ENCODE measurements around the gene MACROD2.

MACROD2 gene

DNA sequence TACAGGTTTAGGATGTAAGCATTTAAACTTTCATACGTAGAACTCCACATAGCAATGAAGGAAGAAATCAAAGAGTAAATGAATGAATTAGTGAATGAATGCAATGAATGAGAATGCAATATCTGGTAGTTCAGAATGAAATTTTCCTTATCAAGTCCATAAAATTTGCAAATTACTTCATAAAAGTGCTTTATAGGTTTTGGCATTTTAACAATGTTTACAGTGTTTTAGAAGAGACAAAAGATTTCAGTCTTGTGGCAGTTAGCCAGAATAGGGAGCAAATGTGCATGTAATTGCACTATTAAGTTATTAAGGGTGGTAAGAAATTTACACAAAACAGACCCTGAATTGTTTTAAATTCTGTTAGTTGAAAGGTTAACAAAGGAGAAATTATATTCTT lies 1081.5 kb downstream of the MACROD2 start:
- in situ Hi-C loops (cut with MboI; ENCODE audit: low sequenced_read_pairs) = no loop called here
- Histone ChIP-seq H3K4me1 (no peaks in the 10 kb centered on the region), H3K4me3 (no peak overlapping the region)

DNA sequence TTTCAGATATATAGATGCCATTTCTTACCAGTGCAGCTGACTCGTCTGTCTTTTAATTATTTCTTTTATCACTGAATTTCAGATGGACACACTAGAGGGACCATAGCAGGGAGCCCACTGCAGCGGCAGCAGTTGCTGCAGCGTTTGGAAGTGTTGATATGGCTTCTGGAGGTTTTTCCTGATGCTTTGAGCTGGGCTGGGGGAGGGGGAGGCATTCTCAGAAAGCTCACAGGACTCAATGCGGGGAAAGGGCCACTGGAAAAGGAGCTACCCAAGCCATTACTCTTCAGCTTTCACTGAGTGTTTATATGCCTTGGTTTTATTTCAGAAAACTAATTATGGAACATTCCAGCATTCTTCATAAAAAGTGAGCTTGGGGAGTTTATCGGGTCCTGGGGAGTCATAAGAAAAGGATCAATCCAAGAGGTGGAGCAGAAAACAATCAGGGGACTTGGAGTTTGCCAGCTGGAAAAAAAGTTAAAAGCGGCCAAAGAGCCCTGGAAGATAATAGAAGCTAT lies 1082.5 kb downstream of the MACROD2 start:
- Histone ChIP-seq H3K36me3 (replicated peaks) (no peaks in the 10 kb centered on the region), H3K27me3 (ENCODE audit: low read depth) (no peaks in the 10 kb centered on the region), H3K9me3 (no peaks in the 10 kb centered on the region), H3K4me3 (no peak overlapping the region), H3K4me1 (no peaks in the 10 kb centered on the region)
- DNase-seq (ENCODE audit: low spot score in 2 of 2) = no peak
- in situ Hi-C loops (cut with MboI; ENCODE audit: low sequenced_read_pairs) = no loop called here

More for the DNA sequence above, 1081.5 kb downstream of the MACROD2 start:
- DNase-seq (ENCODE audit: low spot score in 2 of 2) = no peak
- Histone ChIP-seq H3K27me3 (ENCODE audit: low read depth) (no peaks in the 10 kb centered on the region), H3K9me3 (no peaks in the 10 kb centered on the region), H3K36me3 (replicated peaks) (no peaks in the 10 kb centered on the region)

DNA sequence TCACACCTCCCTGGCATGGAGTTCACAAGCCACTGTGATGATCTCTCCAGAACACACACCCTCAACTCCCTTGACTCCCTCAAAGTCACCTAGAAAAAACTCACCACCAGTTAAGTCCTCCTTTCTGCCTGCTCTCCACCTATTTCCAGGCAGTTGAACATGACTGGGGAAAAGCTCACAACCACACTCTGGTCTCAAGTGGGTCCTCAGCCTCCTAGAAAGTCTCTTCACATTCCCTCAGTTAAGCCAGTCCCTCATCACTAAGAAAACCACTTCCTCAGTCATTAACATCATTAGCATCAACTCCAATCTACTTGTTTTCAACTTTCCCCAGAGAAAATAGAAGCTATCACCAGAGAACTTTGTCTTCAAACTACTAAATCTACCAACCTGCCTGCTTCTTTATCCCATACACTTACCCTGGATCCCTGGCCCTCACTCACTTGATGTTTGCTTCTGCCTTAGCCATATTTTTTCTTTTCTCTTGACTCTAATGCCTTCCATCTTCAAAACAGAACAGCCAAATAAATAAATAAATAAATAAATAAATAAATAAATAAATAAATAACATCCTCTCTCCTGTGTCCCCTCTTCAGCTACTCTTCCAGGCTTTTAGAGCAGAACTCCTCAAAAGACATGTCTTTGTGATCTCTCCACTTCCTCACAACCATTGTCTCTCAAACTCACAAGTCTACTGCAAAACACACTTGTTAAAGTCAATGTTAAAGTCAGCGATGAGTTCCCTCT lies 1084.5 kb downstream of the MACROD2 start:
- Histone ChIP-seq H3K36me3 (replicated peaks) (no peaks in the 10 kb centered on the region), H3K4me3 (no peak overlapping the region), H3K4me1 (no peaks in the 10 kb centered on the region), H3K27me3 (ENCODE audit: low read depth) (no peaks in the 10 kb centered on the region), H3K9me3 (no peaks in the 10 kb centered on the region)
- no peak for DNase-seq (ENCODE audit: low spot score in 2 of 2)
- in situ Hi-C loops (cut with MboI; ENCODE audit: low sequenced_read_pairs) = no loop called here

DNA sequence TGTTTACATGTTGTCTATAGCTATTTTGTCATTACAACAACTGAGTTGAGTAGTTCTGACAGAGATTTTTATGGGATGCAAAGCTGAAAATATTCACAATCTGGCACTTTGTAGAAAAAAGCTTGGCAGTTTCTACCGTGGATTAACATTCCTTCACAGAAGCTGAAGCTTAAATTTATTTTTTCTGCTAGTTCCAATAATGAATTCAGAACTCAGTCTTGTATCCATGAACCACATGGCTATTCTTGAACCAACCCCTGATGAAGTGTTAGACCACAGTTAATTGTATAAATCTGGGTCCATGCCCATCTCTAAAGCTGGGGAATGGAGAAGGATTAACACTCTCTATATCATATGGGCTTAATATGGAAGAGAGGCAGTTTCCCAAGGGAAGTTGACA lies 1085.9 kb downstream of the MACROD2 start:
- H3K27me3 ChIP-seq (ENCODE audit: low read depth) = no peaks in the 10 kb centered on the region
- in situ Hi-C loops (cut with MboI; ENCODE audit: low sequenced_read_pairs) = no loop called here
- no peaks in the 10 kb centered on the region for H3K36me3 ChIP-seq (replicated peaks)
- no peaks in the 10 kb centered on the region for H3K4me1 ChIP-seq
- DNase-seq (ENCODE audit: low spot score in 2 of 2) = no peak
- H3K4me3 ChIP-seq = no peak overlapping the region
- H3K9me3 ChIP-seq = no peaks in the 10 kb centered on the region

DNA sequence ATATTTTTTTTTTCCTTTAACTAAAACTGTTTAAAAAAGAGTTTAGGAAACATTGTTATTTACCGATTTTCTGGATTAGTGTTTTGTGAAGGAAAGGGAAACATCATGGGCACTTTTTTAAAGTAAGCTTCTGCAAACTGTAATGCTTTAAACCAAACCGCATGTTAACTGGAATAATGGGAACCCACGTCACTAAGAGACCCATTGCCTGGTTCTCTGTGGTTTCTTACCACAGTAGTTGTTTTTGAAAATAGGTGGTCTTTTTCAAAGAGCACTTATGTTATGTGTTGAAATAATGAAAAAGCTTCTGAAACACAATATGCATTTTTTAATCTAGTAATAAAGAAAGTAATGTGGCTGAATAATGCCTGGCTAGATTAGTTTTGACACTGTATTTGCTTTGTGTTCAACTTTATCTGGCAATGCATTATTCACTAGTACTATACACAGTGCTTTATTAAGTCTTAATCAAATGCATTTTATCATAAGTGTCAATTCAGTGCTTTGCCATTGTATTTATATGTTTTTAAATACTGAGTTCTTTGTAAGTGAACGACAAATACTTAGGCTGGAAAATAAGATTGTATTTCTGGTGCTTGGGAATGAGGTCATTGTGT lies 1096.2 kb downstream of the MACROD2 start:
- in situ Hi-C loops (cut with MboI; ENCODE audit: low sequenced_read_pairs) = no loop called here
- Histone ChIP-seq H3K27me3 (ENCODE audit: low read depth) (no peaks in the 10 kb centered on the region), H3K36me3 (replicated peaks) (no peaks in the 10 kb centered on the region), H3K4me1 (no peaks in the 10 kb centered on the region), H3K9me3 (no peaks in the 10 kb centered on the region), H3K4me3 (no peak overlapping the region)
- no peak for DNase-seq (ENCODE audit: low spot score in 2 of 2)

DNA sequence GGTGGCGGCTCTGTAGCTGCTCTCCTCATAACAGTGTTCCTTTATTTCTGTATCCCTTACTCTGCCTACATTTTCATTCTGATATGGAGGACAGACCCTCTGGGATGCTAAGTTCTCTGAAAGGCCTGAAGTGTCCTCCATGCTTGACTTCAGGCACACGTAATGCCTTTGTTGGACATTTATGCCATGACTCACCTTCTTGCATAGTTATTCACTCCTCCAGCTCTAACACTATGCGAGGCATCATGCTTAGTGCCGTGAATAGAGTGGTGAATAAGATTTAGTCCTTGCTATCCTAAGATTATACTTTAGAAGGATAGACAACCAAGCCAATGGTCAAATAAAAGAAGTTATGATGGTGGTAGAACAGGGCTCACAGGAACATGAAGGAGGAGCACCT lies 1103.0 kb downstream of the MACROD2 start:
- no peak for DNase-seq (ENCODE audit: low spot score in 2 of 2)
- in situ Hi-C loops (cut with MboI; ENCODE audit: low sequenced_read_pairs) = no loop called here
- H3K27me3 ChIP-seq (ENCODE audit: low read depth) = no peaks in the 10 kb centered on the region
- H3K36me3 ChIP-seq (replicated peaks) = no peaks in the 10 kb centered on the region
- H3K9me3 ChIP-seq = no peaks in the 10 kb centered on the region
- H3K4me3 ChIP-seq = no peak overlapping the region
- H3K4me1 ChIP-seq = no peaks in the 10 kb centered on the region

DNA sequence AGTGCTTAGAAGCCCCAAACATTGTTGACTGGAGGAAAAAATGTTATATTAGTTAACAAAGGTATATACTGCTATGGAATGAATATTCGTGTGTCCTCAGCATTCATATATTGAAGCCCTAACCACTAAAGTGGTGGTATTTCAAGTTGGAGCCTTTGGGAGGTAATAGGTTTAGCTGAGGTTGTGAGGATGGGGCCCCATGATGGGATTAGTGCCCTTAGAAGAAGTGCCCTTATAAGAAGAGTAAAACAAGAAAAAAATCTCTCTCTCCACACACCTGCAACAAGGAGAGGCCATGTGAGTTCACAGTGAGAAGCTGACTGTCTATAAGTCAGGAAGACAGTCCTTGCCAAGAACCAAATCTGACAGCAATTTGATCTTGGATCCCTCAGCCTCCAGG lies 1103.8 kb downstream of the MACROD2 start:
- in situ Hi-C loops (cut with MboI; ENCODE audit: low sequenced_read_pairs) = no loop called here
- DNase-seq (ENCODE audit: low spot score in 2 of 2) = no peak
- H3K36me3 ChIP-seq (replicated peaks) = no peaks in the 10 kb centered on the region
- H3K4me1 ChIP-seq = no peaks in the 10 kb centered on the region
- H3K9me3 ChIP-seq = no peaks in the 10 kb centered on the region
- H3K27me3 ChIP-seq (ENCODE audit: low read depth) = no peaks in the 10 kb centered on the region
- no peak overlapping the region for H3K4me3 ChIP-seq

DNA sequence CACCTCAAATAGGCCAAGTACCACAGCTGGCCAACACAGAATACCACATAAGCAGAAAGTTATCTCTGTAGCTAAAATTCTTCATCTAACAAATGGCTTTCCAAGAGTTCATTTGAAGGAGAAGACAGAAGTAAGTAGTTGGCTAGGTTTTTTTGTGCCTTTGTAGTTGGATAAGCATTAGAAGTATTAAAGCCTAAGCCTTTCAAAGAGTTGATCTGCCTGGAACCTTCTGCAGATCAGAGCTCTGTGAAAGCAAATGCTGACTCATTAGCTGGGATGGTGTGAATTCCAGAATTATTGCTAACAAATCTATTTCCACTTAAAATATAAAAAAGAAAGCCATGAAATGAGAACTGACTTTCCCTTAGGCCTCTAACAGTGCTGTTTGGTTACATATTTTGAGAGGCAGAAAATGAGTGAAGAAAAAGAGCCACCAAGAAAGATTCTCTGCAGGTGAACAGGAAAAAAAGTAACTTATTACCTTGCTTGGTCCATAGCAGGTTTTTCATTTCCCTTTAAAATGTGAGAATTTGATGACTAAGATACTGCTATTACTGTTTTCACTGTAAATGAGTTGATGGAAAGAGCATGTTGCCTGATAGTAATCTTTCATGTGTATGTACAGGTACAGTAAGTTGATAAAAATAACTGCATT lies 1105.3 kb downstream of the MACROD2 start:
- no peaks in the 10 kb centered on the region for H3K9me3 ChIP-seq
- no peaks in the 10 kb centered on the region for H3K27me3 ChIP-seq (ENCODE audit: low read depth)
- in situ Hi-C loops (cut with MboI; ENCODE audit: low sequenced_read_pairs) = no loop called here
- H3K36me3 ChIP-seq (replicated peaks) = no peaks in the 10 kb centered on the region
- DNase-seq (ENCODE audit: low spot score in 2 of 2) = no peak
- H3K4me1 ChIP-seq = no peaks in the 10 kb centered on the region
- H3K4me3 ChIP-seq = no peak overlapping the region

DNA sequence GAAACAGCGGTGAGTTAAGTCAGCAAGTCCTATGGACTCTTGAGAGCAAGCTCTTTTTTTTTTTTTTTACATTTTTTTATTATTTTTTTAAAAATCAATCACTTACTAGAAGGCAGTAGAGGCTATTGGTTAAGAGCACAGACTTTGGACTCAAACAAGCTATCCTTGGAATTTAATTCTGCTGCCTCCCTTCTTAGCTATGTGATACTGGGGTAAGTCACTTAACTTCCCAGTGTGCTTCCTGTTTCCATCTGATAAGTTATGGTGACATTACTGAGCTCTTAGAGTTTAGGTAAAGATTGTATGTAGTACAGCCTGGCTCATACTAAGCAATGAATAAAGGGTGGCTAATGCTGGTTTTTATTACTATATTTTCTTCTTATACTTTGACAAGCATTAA lies 1112.6 kb downstream of the MACROD2 start:
- in situ Hi-C loops (cut with MboI; ENCODE audit: low sequenced_read_pairs) = no loop called here
- H3K27me3 ChIP-seq (ENCODE audit: low read depth) = no peaks in the 10 kb centered on the region
- H3K4me3 ChIP-seq = no peak overlapping the region
- H3K36me3 ChIP-seq (replicated peaks) = no peaks in the 10 kb centered on the region
- no peaks in the 10 kb centered on the region for H3K9me3 ChIP-seq
- DNase-seq (ENCODE audit: low spot score in 2 of 2) = no peak
- H3K4me1 ChIP-seq = no peaks in the 10 kb centered on the region

DNA sequence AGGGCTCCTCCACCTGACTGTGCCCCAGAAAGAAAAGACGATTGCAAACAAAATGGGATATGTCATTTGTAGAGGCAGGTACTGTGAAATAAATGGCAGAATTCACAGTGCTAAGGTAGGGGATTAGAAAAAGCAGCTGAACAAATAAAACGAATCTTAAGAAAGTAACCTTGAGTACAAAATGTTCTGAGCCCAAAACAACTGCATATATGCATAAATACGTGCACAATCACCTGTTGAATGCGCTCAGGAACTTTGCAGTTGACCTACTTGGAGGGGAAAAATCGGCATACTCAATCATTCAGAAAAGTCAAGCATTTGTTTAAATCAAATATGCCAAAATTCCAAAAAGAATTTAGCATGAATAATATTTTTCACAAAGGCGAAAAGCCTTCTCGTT lies 1114.2 kb downstream of the MACROD2 start:
- no peaks in the 10 kb centered on the region for H3K27me3 ChIP-seq (ENCODE audit: low read depth)
- no peaks in the 10 kb centered on the region for H3K36me3 ChIP-seq (replicated peaks)
- no peak for DNase-seq (ENCODE audit: low spot score in 2 of 2)
- in situ Hi-C loops (cut with MboI; ENCODE audit: low sequenced_read_pairs) = no loop called here
- no peak overlapping the region for H3K4me3 ChIP-seq
- H3K4me1 ChIP-seq = no peaks in the 10 kb centered on the region
- H3K9me3 ChIP-seq = no peaks in the 10 kb centered on the region

DNA sequence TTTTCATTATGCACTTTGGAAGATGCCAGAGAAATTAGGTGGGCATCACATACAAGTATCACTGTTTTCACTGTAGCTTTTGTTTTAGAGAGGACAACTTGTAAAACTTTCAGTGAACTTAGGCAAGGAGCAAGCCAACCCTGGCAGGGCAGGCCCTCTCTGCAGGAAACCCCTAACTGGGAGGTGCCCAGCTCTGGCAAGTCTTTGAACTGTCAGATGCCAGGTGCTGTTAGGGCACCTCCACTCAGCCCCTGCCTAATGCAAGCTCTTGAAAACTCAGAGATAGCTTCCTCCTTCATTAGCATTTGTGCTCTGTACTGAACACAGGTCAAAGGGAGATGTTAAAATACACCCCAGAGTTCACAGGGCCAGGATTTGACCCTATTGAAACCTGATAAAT lies 1116.3 kb downstream of the MACROD2 start:
- no peaks in the 10 kb centered on the region for H3K4me1 ChIP-seq
- in situ Hi-C loops (cut with MboI; ENCODE audit: low sequenced_read_pairs) = no loop called here
- DNase-seq (ENCODE audit: low spot score in 2 of 2) = no peak
- H3K27me3 ChIP-seq (ENCODE audit: low read depth) = no peaks in the 10 kb centered on the region
- no peaks in the 10 kb centered on the region for H3K36me3 ChIP-seq (replicated peaks)
- no peaks in the 10 kb centered on the region for H3K9me3 ChIP-seq
- no peak overlapping the region for H3K4me3 ChIP-seq

DNA sequence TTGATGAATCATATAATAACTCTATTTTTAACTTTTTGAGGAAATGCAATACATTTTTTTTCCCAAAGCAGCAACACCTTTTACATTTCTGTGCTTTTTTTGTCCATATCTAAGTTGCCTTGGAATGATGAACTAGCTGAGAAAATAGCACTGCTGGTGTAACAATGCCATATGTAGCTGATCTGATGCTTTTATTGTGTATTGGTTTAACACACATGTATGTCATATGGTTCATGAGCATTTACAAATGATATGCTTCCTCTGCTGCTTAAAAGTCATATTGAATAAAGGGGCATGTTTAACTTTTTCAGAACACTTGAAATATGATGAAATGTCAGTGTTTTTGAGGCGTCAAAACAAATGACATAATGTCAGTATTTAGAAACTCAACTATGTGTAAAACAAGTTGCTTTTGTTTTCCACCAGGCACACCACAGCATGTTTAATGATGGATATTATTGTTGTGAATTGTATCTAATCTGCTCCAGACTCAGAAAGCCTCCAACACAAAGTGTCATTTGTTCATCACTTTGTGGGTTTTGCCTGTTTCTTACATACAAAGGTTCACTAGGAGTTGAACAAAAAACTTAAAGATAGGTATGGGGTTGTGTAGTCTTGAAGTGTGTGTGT lies 1117.9 kb downstream of the MACROD2 start:
- H3K27me3 ChIP-seq (ENCODE audit: low read depth) = no peaks in the 10 kb centered on the region
- in situ Hi-C loops (cut with MboI; ENCODE audit: low sequenced_read_pairs) = no loop called here
- no peaks in the 10 kb centered on the region for H3K36me3 ChIP-seq (replicated peaks)
- no peak overlapping the region for H3K4me3 ChIP-seq
- H3K4me1 ChIP-seq = no peaks in the 10 kb centered on the region
- DNase-seq (ENCODE audit: low spot score in 2 of 2) = no peak
- H3K9me3 ChIP-seq = no peaks in the 10 kb centered on the region

DNA sequence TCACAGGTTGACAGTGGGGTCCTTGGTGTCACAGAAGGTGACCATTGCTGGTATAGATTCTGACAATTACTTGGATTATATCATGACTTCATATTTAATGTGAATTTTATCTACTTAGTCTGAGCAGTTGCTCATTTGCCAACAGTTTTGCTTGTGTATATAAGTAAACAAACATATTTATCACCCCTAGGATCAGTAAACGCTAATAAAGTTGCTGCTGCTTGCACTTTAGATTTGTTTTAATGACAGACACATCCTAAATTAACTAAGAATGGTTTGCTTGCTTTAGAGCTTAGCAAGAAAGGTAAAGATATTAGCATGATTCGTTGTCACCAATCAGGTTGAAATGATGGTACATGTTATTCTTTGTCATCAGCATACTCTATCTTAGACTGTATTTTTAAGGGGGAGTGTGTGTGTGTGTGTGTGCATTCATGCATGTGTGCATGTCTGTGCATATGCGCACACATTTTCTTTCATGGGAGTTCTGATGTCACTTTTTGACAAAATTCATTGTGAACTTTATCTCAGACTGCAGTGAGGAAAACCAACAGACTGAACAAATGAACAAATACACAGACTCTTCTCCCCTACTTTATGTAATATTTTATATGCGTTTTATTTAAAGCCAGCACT lies 1124.7 kb downstream of the MACROD2 start:
- Histone ChIP-seq H3K36me3 (replicated peaks) (no peaks in the 10 kb centered on the region), H3K27me3 (ENCODE audit: low read depth) (no peaks in the 10 kb centered on the region), H3K4me1 (no peaks in the 10 kb centered on the region), H3K4me3 (no peak overlapping the region), H3K9me3 (no peaks in the 10 kb centered on the region)
- in situ Hi-C loops (cut with MboI; ENCODE audit: low sequenced_read_pairs) = no loop called here
- no peak for DNase-seq (ENCODE audit: low spot score in 2 of 2)

Data from HAP-1 (cell line).